Liver (tissue), 9 donors: ENCODE results near the gene ATP2C2. TPM values are rescaled to one million over a fixed set of nuclear protein-coding genes. Genes with fewer than 3 reads are reported as not detected.

Experiments used
- DNase-seq: peaks from one replicate; pipeline ENCODE4 v3.0.0-alpha.2; 2017; ENCODE audit warnings: low spot score
- H3K27ac ChIP-seq, 2 donors: one replicate each; pipeline ENCODE4 v1.7.0; 2013; ENCODE audit warnings: inconsistent platforms in 2 of 2, low read length in 2 of 2, control low read depth in 1 of 2, low read depth in 1 of 2, mild to moderate bottlenecking in 1 of 2
- H3K27me3 ChIP-seq, 4 donors: one replicate each; pipeline versions ENCODE4 v1.6.1 to v1.7.0; 2013; ENCODE audit warnings: low read length in 3 of 4, inconsistent platforms in 1 of 4, mild to moderate bottlenecking in 1 of 4, moderate library complexity in 1 of 4; ENCODE audit not compliant: control insufficient read depth in 4 of 4, insufficient read depth in 4 of 4
- H3K36me3 ChIP-seq, 4 donors: one replicate each; pipeline versions ENCODE4 v1.6.1 to v1.7.0; 2013; ENCODE audit warnings: low read length in 3 of 4, mild to moderate bottlenecking in 3 of 4, low read depth in 1 of 4, moderate library complexity in 1 of 4; ENCODE audit not compliant: control insufficient read depth in 4 of 4, insufficient read depth in 3 of 4
- H3K4me1 ChIP-seq, 4 donors: one replicate each; pipeline versions ENCODE4 v1.6.1 to v1.7.0; 2013; ENCODE audit warnings: low read length in 3 of 4, mild to moderate bottlenecking in 3 of 4, moderate library complexity in 1 of 4; ENCODE audit not compliant: control insufficient read depth in 4 of 4, insufficient read depth in 4 of 4
- H3K4me3 ChIP-seq, 3 donors: one replicate each; pipeline versions ENCODE4 v1.6.1 to v1.7.0; 2013; ENCODE audit warnings: low read length in 3 of 3, control low read depth in 1 of 3, low read depth in 1 of 3, mild to moderate bottlenecking in 1 of 3
- H3K9ac ChIP-seq, 2 donors: one replicate each; pipeline ENCODE4 v1.7.0; 2013; ENCODE audit warnings: low read length in 2 of 2, mild to moderate bottlenecking in 2 of 2, moderate library complexity in 2 of 2, control low read depth in 1 of 2, low read depth in 1 of 2
- H3K9me3 ChIP-seq, 4 donors: one replicate each; pipeline versions ENCODE4 v1.6.1 to v1.7.0; 2013; ENCODE audit warnings: low read length in 3 of 4; ENCODE audit not compliant: control insufficient read depth in 4 of 4
- EGR1 ChIP-seq, 2 donors: IDR thresholded peaks; 2 replicates each; pipeline ENCODE4 v1.6.1; 2016 to 2018; ENCODE audit warnings: antibody characterized with exemption in 2 of 2, low read depth in 2 of 2
- FOXA2 ChIP-seq: IDR thresholded peaks from 2 replicates; pipeline ENCODE4 v1.6.1; 2016; ENCODE audit warnings: antibody characterized with exemption
- GABPA ChIP-seq, 2 donors: IDR thresholded peaks in 1 of 2; conservative IDR thresholded peaks in 1 of 2; 2 replicates each; pipeline ENCODE4 v1.6.1; 2016; ENCODE audit warnings: antibody characterized with exemption in 2 of 2, mild to moderate bottlenecking in 1 of 2, moderate library complexity in 1 of 2
- HNF4A ChIP-seq, 2 donors: conservative IDR thresholded peaks; 2 replicates each; pipeline ENCODE4 v1.6.1; 2016; ENCODE audit warnings: antibody characterized with exemption in 2 of 2, mild to moderate bottlenecking in 2 of 2
- HNF4G ChIP-seq: IDR thresholded peaks from 2 replicates; pipeline ENCODE4 v1.6.1; 2016; ENCODE audit warnings: antibody characterized with exemption
- JUND ChIP-seq, 2 donors: IDR thresholded peaks; 2 replicates each; pipeline ENCODE4 v1.6.1; 2016; ENCODE audit warnings: antibody characterized with exemption in 2 of 2
- NR2F2 ChIP-seq: IDR thresholded peaks from 2 replicates; pipeline ENCODE4 v1.6.1; 2016; ENCODE audit warnings: antibody characterized with exemption
- SP1 ChIP-seq: IDR thresholded peaks from 2 replicates; pipeline ENCODE4 v1.6.1; 2018; ENCODE audit warnings: antibody characterized with exemption, mild to moderate bottlenecking
- TAF1 ChIP-seq: conservative IDR thresholded peaks from 2 replicates; pipeline ENCODE4 v1.6.1; 2016; ENCODE audit warnings: antibody characterized with exemption, mild to moderate bottlenecking
- YY1 ChIP-seq: IDR thresholded peaks from 2 replicates; pipeline ENCODE4 v1.6.1; 2016; ENCODE audit warnings: antibody characterized with exemption, mild to moderate bottlenecking
- WGBS: extraction: QIAGEN DNeasy Blood & Tissue Kit; methylation state at CpG from one replicate; pipeline ENCODE4 v1.1.7; 2013; 5-methylcytosine and 5-hydroxymethylcytosine counted together
- polyA plus RNA-seq, 2 donors: library from polyadenylated mRNA; stranded (reverse) in 1 of 2; unstranded in 1 of 2; fragments of 200-250 nt in 1 of 2; fragments of >200 nt in 1 of 2; fragmentation: Nextera tagmentation in 1 of 2; extraction: Ambion mirVana in 1 of 2; gene quantifications; one replicate each; pipeline versions ENCODE4 v1.2.1 to v1.2.3, GENCODE V29; 2013 to 2015
- total RNA-seq, 2 donors: library from RNA; depleted of rRNA; stranded (reverse); fragments of >200 nt; gene quantifications; one replicate each; pipeline ENCODE4 v1.2.3, GENCODE V29; 2014
- TF ChIP-seq, protein P1 (sequence below): IDR thresholded peaks from 2 replicates; pipeline ENCODE4 v1.6.1; 2016; ENCODE audit warnings: antibody characterized with exemption, mild to moderate bottlenecking
- TF ChIP-seq, protein P2 (sequence below): IDR thresholded peaks from 2 replicates; pipeline ENCODE4 v1.6.1; 2016; ENCODE audit warnings: antibody characterized with exemption
- TF ChIP-seq, protein P3 (sequence below): fragments of 150-350 bp; IDR thresholded peaks from 2 replicates; pipeline ENCODE4 v1.5.1; 2017; ENCODE audit warnings: improper control_type of control experiment, low read depth, low read length; ENCODE audit not compliant: missing input control
- TF ChIP-seq, protein P4 (sequence below): IDR thresholded peaks from 2 replicates; pipeline ENCODE4 v1.6.1; 2016; ENCODE audit warnings: antibody characterized with exemption
- donor health status: healthy.
- donor health status: healthy.
- donor health status: healthy.
- donor health status: healthy.
- donor health status: healthy.

The ATP2C2 gene
- total and polyA plus RNA-seq, 4 donors, result 0.05 to 0.33 (median 0.22) TPM

DNA sequence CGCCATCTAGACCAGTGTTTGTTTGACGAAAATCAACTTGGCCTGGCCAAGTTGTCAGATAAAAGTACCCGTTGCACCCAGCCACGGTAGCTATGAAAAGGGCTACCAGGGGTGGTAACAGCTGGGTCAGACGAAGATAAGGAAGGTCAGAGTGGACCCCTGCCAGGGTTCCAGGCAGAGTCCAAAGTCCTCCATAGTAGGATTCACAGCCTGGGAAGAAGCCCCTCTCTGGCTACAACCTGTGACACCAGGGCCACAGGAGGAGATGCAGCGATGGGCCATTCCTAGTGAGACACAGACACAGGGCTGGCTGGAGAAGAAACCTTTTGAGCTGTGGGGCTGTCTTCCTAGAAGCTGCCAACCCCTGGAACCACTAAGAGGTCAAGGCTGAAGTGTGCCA, 96.8 kb downstream of the ATP2C2 start (continued):
- TF ChIP-seq, protein P1, sequence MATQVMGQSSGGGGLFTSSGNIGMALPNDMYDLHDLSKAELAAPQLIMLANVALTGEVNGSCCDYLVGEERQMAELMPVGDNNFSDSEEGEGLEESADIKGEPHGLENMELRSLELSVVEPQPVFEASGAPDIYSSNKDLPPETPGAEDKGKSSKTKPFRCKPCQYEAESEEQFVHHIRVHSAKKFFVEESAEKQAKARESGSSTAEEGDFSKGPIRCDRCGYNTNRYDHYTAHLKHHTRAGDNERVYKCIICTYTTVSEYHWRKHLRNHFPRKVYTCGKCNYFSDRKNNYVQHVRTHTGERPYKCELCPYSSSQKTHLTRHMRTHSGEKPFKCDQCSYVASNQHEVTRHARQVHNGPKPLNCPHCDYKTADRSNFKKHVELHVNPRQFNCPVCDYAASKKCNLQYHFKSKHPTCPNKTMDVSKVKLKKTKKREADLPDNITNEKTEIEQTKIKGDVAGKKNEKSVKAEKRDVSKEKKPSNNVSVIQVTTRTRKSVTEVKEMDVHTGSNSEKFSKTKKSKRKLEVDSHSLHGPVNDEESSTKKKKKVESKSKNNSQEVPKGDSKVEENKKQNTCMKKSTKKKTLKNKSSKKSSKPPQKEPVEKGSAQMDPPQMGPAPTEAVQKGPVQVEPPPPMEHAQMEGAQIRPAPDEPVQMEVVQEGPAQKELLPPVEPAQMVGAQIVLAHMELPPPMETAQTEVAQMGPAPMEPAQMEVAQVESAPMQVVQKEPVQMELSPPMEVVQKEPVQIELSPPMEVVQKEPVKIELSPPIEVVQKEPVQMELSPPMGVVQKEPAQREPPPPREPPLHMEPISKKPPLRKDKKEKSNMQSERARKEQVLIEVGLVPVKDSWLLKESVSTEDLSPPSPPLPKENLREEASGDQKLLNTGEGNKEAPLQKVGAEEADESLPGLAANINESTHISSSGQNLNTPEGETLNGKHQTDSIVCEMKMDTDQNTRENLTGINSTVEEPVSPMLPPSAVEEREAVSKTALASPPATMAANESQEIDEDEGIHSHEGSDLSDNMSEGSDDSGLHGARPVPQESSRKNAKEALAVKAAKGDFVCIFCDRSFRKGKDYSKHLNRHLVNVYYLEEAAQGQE, result no peak
- TF ChIP-seq FOXA2 (no peak), HNF4A (conservative IDR thresholded peaks at IDR 0.05) (no peak), GABPA (IDR thresholded peaks at IDR 0.05 in 1 of 2, conservative IDR thresholded peaks at IDR 0.05 in 1 of 2) (no peak), SP1 (no peak), TAF1 (no peak), EGR1 (IDR thresholded peaks at IDR 0.05; ENCODE audit: low read depth in 2 of 2) (no peak)
- TF ChIP-seq, protein P2, sequence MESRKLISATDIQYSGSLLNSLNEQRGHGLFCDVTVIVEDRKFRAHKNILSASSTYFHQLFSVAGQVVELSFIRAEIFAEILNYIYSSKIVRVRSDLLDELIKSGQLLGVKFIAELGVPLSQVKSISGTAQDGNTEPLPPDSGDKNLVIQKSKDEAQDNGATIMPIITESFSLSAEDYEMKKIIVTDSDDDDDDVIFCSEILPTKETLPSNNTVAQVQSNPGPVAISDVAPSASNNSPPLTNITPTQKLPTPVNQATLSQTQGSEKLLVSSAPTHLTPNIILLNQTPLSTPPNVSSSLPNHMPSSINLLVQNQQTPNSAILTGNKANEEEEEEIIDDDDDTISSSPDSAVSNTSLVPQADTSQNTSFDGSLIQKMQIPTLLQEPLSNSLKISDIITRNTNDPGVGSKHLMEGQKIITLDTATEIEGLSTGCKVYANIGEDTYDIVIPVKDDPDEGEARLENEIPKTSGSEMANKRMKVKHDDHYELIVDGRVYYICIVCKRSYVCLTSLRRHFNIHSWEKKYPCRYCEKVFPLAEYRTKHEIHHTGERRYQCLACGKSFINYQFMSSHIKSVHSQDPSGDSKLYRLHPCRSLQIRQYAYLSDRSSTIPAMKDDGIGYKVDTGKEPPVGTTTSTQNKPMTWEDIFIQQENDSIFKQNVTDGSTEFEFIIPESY, result no peak

DNA sequence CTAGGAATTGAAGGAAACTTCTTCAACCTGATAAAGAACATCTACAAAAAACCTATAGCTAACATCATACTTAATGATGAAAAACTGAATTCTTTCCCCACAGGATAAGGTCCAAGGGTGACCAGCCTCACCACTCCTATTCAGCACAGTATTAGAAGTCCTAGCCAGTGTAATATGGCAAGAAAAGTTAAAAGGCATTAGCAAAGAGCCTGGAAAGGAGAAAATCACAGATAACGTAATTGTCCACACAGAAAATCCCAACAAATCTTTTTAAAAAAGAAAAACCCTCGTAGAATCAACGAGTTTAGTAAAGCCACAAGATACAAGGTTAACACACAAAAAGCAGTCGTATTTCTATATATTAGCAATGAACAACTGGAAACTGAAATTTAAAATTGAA, 98.4 kb downstream of the ATP2C2 start:
- 94% methylated on average over 4 of the region's 4 CpGs for WGBS
- no peak for TF ChIP-seq JUND (IDR thresholded peaks at IDR 0.05)
- TF ChIP-seq, protein P3, sequence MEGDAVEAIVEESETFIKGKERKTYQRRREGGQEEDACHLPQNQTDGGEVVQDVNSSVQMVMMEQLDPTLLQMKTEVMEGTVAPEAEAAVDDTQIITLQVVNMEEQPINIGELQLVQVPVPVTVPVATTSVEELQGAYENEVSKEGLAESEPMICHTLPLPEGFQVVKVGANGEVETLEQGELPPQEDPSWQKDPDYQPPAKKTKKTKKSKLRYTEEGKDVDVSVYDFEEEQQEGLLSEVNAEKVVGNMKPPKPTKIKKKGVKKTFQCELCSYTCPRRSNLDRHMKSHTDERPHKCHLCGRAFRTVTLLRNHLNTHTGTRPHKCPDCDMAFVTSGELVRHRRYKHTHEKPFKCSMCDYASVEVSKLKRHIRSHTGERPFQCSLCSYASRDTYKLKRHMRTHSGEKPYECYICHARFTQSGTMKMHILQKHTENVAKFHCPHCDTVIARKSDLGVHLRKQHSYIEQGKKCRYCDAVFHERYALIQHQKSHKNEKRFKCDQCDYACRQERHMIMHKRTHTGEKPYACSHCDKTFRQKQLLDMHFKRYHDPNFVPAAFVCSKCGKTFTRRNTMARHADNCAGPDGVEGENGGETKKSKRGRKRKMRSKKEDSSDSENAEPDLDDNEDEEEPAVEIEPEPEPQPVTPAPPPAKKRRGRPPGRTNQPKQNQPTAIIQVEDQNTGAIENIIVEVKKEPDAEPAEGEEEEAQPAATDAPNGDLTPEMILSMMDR, result no peak
- no peak for TF ChIP-seq HNF4G
- no peak for TF ChIP-seq HNF4A (conservative IDR thresholded peaks at IDR 0.05)
- no peak for TF ChIP-seq NR2F2
- no peak for TF ChIP-seq YY1
- no peak for TF ChIP-seq EGR1 (IDR thresholded peaks at IDR 0.05; ENCODE audit: low read depth in 2 of 2)
- TF ChIP-seq SP1, result no peak
- TF ChIP-seq, protein P2, result no peak
- TF ChIP-seq, protein P4, sequence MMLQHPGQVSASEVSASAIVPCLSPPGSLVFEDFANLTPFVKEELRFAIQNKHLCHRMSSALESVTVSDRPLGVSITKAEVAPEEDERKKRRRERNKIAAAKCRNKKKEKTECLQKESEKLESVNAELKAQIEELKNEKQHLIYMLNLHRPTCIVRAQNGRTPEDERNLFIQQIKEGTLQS, result no peak

More for the DNA sequence above, 98.4 kb downstream of the ATP2C2 start:
- Histone ChIP-seq H3K9me3 (peaks cover 0 to 10% (median 1%) of the 10 kb centered on the region in 4 donors), H3K27ac (no peak overlapping the region), H3K4me1 (no peaks in the 10 kb centered on the region), H3K27me3 (no peaks in the 10 kb centered on the region), H3K36me3 (peaks cover 0 to 3% (median 0%) of the 10 kb centered on the region in 4 donors), H3K4me3 (no peak overlapping the region), H3K9ac (no peak overlapping the region)
- DNase-seq, result no peak
